PFSK-1 (cell line): Measurements from ENCODE around the gene TCAP.

ENCODE experiments used
- FOXP2 ChIP-seq: optimal IDR thresholded peaks from 2 replicates; pipeline ENCODE3; 2011; ENCODE audit warnings: borderline replicate concordance, control low read depth, inconsistent platforms; ENCODE audit not compliant: insufficient read depth; ENCODE audit errors: extremely low read length, extremely low read depth
- POLR2AphosphoS5 ChIP-seq: IDR thresholded peaks from 2 replicates; pipeline ENCODE4 v1.6.1; 2012; ENCODE audit warnings: low read depth, mild to moderate bottlenecking, control low read depth, low read length, moderate library complexity
- REST ChIP-seq, 2 experiments: IDR thresholded peaks; 2 replicates each; pipeline versions ENCODE4 v1.6.1 to v1.8.0; 2011 to 2012; ENCODE audit warnings: low read depth in 2 of 2, low read length in 2 of 2, control low read depth in 1 of 2, inconsistent platforms in 1 of 2, mild to moderate bottlenecking in 1 of 2, moderate library complexity in 1 of 2; ENCODE audit not compliant: insufficient read depth in 1 of 2
- SIN3A ChIP-seq: IDR thresholded peaks from 2 replicates; pipeline ENCODE4 v1.6.1; 2012; ENCODE audit warnings: mild to moderate bottlenecking, low read length, moderate library complexity, borderline replicate concordance; ENCODE audit not compliant: insufficient read depth
- TAF1 ChIP-seq: IDR thresholded peaks from 2 replicates; pipeline ENCODE4 v1.6.1; 2012; ENCODE audit warnings: low read length, control low read depth, borderline replicate concordance; ENCODE audit not compliant: insufficient read depth

GRCh38 chr17:39666601-39667261 lies 1.6 kb downstream of the TCAP start:
- TF ChIP-seq POLR2AphosphoS5 (no peak), TAF1 (no peak), REST (IDR thresholded peaks at IDR 0.05; ENCODE audit: insufficient read depth in 1 of 2, low read depth in 2 of 2, low read length in 2 of 2) (no peak), SIN3A (no peak), FOXP2 (no peak)
